Left ventricle myocardium inferior (tissue), 1 donor: Measurements from ENCODE around the gene SMCHD1. TPM values are rescaled to one million over a fixed set of nuclear protein-coding genes. Genes with fewer than 3 reads are reported as not detected.
"Not testable (repeated sequence)": the region's sequence is repeated elsewhere in the genome, so short reads cannot be mapped to it uniquely, and the experiment has no call there.

ENCODE experiments used
- DNase-seq: peaks from one replicate; pipeline ENCODE4 v3.0.0-alpha.2; 2020
- H3K27ac ChIP-seq: fragments of 200-600 bp; replicated peaks from 2 replicates; pipeline ENCODE4 v1.8.0; 2021
- H3K27me3 ChIP-seq: fragments of 200-600 bp; 2 replicates; pipeline ENCODE4 v1.8.0; 2021; ENCODE audit warnings: low read depth
- H3K36me3 ChIP-seq: fragments of 200-600 bp; 2 replicates; pipeline ENCODE4 v1.8.0; 2021
- H3K4me1 ChIP-seq: fragments of 200-600 bp; 2 replicates; pipeline ENCODE4 v1.8.0; 2021
- H3K4me3 ChIP-seq: fragments of 200-600 bp; 2 replicates; pipeline ENCODE4 v1.8.0; 2021; ENCODE audit warnings: mild to moderate bottlenecking, moderate library complexity
- H3K9me3 ChIP-seq: fragments of 200-600 bp; replicated peaks from 2 replicates; pipeline ENCODE4 v1.8.0; 2021
- intact Hi-C: fragments of 100-400 bp; cut with micrococcal nuclease; formaldehyde crosslinking; loops from one replicate; pipeline ENCODE4 v1.11.0; 2022
- total RNA-seq: library from RNA; stranded (reverse); fragmentation: NEBNext Ultra II Directional; extraction: Animal tissue kit (Norgen Biotek cat#: 25700); gene quantifications from one replicate; pipeline ENCODE4 v1.2.1, GENCODE V29; 2021
- TF ChIP-seq, protein P1 (sequence below): fragments of 200-600 bp; IDR thresholded peaks from 2 replicates; pipeline ENCODE4 v1.8.0; 2021; ENCODE audit warnings: antibody characterized with exemption, mild to moderate bottlenecking, borderline replicate concordance
- donor health status: DM: no; HTN: yes; CAD: no; lungs with severe emphysema.

Gene SMCHD1
- total RNA-seq, 1 donor from 2014 or later: 26.6 TPM

GRCh38 chr18:2672410-2672809 is 16.9 kb downstream of the SMCHD1 start:
- no peaks in the 10 kb centered on the region for H3K9me3 ChIP-seq
- TF ChIP-seq, protein P1, sequence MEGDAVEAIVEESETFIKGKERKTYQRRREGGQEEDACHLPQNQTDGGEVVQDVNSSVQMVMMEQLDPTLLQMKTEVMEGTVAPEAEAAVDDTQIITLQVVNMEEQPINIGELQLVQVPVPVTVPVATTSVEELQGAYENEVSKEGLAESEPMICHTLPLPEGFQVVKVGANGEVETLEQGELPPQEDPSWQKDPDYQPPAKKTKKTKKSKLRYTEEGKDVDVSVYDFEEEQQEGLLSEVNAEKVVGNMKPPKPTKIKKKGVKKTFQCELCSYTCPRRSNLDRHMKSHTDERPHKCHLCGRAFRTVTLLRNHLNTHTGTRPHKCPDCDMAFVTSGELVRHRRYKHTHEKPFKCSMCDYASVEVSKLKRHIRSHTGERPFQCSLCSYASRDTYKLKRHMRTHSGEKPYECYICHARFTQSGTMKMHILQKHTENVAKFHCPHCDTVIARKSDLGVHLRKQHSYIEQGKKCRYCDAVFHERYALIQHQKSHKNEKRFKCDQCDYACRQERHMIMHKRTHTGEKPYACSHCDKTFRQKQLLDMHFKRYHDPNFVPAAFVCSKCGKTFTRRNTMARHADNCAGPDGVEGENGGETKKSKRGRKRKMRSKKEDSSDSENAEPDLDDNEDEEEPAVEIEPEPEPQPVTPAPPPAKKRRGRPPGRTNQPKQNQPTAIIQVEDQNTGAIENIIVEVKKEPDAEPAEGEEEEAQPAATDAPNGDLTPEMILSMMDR: no peak
- H3K27me3 ChIP-seq: no peaks in the 10 kb centered on the region
- peaks cover 10% of the 10 kb centered on the region for H3K4me1 ChIP-seq
- H3K4me3 ChIP-seq: no peak overlapping the region
- peaks cover 96% of the 10 kb centered on the region for H3K36me3 ChIP-seq
- DNase-seq: no peak
- intact Hi-C loops: no loop called here
- H3K27ac ChIP-seq: no peak overlapping the region

DNA sequence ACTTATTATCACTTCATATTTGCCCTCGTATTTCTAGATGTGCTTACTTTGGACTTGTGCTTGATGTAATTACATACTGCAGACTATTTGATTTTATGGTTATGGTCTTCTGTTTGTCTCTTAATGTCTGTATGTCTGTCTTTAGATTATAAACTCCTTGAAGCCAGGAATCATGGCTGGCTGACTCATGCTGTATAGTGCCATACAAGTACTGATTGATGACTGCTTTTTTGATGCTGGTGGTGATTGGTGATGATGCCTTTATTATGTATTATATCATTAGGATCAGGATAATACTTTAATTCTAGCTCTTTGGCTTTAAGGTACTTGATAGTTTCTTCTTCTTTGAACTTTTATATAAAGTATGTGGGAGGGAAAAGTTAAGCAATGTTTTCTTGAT is 17.3 kb downstream of the SMCHD1 start:
- Histone ChIP-seq H3K9me3 (no peaks in the 10 kb centered on the region), H3K27me3 (no peaks in the 10 kb centered on the region), H3K4me3 (no peak overlapping the region), H3K27ac (no peak overlapping the region), H3K36me3 (peaks cover 96% of the 10 kb centered on the region), H3K4me1 (peaks cover 9% of the 10 kb centered on the region)
- TF ChIP-seq, protein P1: no peak
- intact Hi-C loops: no loop called here
- DNase-seq: no peak

DNA sequence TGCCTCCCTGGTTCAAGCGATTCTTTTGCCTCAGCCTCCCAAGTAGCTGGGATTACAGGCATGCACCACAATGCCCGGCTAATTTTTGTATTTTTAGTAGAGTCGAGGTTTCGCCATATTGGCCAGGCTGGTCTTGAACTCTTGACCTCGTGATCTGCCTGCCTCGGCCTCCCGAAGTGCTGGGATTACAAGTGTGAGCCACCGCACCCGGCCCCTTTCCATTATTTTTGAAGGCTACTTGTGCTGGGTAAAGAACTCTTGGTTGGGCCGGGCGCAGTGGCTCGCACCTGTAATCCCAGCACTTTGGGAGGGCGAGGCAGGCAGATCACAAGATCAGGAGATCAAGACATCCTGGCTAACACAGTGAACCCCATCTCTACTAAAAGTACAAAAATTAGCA is 23.4 kb downstream of the SMCHD1 start:
- Histone ChIP-seq H3K36me3 (peaks cover 61% of the 10 kb centered on the region), H3K4me1 (peaks cover 14% of the 10 kb centered on the region)
- H3K9me3 ChIP-seq, H3K27me3 ChIP-seq, H3K4me3 ChIP-seq, H3K27ac ChIP-seq, DNase-seq, intact Hi-C loops: not testable (repeated sequence)

- intact Hi-C loops: no loop called here
- H3K36me3 ChIP-seq: peaks cover 51% of the 10 kb centered on the region
- TF ChIP-seq, protein P1: no peak
- H3K9me3 ChIP-seq: no peaks in the 10 kb centered on the region
- peaks cover 15% of the 10 kb centered on the region for H3K4me1 ChIP-seq
- DNase-seq: no peak
- no peak overlapping the region for H3K4me3 ChIP-seq
- H3K27ac ChIP-seq: no peak overlapping the region
- H3K27me3 ChIP-seq: no peaks in the 10 kb centered on the region
Observed at GRCh38 chr18:2680216-2680792, 24.8 kb downstream of the SMCHD1 start.

DNA sequence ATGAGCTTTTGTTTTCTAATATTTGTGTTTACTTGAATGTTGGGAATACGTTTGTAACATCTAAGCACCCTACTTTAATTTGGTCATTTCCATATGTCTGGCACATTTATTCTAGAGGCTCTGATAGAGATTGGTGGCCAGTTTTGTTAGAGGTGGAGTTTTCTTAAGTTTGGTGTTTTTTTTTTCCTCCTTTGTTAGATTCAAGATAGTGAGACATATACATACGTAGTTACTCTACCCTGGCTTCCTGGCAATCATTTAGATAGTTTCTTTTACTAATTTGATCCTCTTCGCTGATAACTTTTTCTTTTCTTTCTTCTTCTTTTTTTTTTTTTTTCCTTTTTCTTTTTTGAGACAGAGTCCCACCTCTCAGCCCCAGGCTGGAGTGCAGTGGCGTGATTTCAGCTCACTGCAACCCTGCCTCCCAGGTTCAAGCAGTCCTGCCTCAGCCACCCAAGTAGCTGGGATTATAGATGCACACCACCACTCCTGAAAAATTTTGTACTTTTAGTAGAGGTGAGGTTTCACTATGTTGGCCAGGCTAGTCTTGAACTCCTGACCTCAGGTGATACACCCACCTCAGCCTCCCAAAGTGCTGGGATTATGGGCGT is 26.6 kb downstream of the SMCHD1 start:
- Histone ChIP-seq H3K4me1 (peaks cover 15% of the 10 kb centered on the region), H3K9me3 (peaks cover 11% of the 10 kb centered on the region), H3K27ac (no peak overlapping the region), H3K4me3 (no peak overlapping the region), H3K36me3 (peaks cover 48% of the 10 kb centered on the region), H3K27me3 (no peaks in the 10 kb centered on the region)
- TF ChIP-seq, protein P1: no peak
- no peak for DNase-seq
- intact Hi-C loops: no loop called here

DNA sequence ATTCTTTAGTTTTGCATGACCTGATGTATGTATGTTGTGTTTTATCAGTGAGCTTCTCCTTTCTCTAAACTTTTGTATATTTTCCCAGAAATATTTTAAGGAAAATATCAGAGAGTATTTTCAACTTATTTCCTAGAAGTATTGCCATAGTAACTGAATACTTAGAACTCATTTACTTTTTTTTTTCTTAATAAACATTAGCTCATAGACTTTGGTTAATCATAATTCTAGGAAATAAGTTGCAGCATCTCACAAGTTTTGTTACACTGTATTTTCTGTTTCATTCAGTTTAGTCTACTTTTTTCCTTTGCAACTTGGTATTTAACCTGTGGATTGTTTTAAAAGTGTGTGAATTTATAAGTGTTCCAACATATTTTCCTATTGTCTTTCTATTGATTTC is 27.5 kb downstream of the SMCHD1 start:
- no peak overlapping the region for H3K27ac ChIP-seq
- TF ChIP-seq, protein P1: no peak
- peaks cover 11% of the 10 kb centered on the region for H3K9me3 ChIP-seq
- peaks cover 15% of the 10 kb centered on the region for H3K4me1 ChIP-seq
- H3K36me3 ChIP-seq: peaks cover 50% of the 10 kb centered on the region
- H3K4me3 ChIP-seq: no peak overlapping the region
- no peak for DNase-seq
- H3K27me3 ChIP-seq: no peaks in the 10 kb centered on the region
- intact Hi-C loops: no loop called here
